Frontal cortex (tissue), 4 donors: ENCODE measurements around the gene VPS52. TPM values are rescaled to one million over a fixed set of nuclear protein-coding genes. Genes with fewer than 3 reads are reported as not detected.

Experiments
- DNase-seq, 2 donors: peaks; one replicate each; pipeline ENCODE4 v3.0.0; 2012; ENCODE audit warnings: low spot score in 2 of 2
- FAIRE-seq: peaks from 2 replicates; lab custom pipeline; 2012; peaks lifted over from hg19 to GRCh38; lab: Jason Lieb, UNC
- total RNA-seq: library from RNA; depleted of rRNA; stranded (reverse); fragments of >200 nt; gene quantifications from one replicate; pipeline ENCODE4 v1.2.3, GENCODE V29; 2014
- donor health status: control.
- donor health status: control.
- donor health status: control.

VPS52 gene
- total RNA-seq, 1 donor from 2014 or later: 24.9 TPM

DNA sequence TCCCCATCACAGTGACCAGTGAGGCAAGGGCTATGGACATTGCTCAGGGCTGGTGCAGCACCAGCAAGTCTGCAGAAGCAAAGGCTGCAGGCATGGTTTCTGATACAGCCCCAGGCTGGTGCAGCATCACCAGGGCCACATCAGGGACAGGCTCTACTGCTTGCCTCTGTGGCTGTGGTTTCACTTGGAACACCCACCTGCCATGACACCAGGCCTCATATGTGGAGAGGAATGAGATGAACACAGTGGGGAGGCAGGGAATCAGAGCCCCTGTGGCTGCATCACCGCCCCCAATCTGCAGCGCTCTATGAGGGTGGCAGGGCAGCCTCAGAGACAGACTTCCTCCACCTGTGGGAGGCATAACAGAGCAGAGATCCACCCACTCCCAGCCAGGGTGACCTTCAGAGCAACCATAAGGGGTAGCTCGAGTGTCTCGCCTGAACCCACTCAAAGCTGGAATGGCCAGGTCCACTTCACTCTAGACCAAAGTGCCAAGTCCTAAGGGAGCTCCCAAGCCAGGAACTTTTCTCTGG, 55.5 kb downstream of the VPS52 start:
- DNase-seq (no peak), FAIRE-seq (no peak)

DNA sequence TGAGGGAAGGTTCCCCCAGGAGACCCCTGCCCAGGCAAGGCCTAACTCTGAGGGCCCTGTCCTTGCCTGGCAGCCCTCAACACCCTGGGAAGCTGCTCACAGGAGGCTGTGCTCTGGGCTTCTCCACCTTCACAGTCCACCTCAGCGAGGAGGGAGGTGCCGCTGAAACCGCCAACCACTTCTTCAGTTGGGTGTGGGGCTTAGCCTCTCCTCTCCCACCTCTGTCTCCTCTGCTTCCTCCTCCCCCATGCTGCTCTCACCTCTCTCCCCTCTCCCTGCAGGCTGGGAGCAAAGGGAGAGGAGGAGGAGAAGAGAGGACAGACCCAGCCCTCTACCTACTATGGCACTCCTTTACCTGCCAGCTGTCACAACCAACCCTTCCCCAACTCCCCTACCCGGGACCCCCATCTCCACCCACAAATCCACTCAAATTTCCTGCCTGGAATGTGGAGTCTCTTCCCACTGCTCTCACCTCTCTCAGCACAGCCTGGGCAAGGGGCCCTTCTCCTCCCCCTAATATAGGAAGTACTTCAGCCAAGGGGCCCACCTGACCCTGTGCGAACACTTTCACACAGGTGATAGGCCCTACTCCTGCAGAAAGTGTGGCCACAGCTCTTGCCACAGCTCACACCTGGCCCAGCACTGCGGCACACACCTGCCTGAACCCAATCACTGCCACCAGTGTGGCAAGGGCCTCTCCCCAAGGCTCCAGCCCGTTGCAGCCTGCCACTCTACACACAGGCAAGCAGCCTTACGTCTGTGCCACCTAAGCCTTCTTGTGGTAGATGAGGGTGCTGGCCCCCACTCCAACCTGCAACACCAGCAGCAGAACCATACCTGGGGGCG, 56.2 kb downstream of the VPS52 start:
- FAIRE-seq: no peak
- no peak for DNase-seq

DNA sequence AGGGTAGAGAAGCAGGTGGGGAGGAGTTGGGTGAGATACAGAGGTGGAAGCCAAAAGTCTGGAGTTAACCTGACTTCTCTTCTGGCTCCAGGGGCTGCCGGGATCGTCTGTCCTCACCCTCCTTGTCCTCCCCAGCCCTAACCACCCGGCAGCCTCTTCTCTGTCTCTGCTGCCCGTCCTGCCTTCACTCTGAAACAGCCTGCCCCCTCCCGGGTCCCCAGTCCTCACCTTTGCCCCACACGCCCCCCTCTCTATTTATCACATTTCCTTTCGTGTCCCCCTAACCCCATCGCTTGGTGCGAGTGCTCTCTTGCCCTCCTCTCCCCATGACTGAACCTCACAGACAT, 57.7 kb downstream of the VPS52 start:
- no peak for DNase-seq
- FAIRE-seq: no peak

DNA sequence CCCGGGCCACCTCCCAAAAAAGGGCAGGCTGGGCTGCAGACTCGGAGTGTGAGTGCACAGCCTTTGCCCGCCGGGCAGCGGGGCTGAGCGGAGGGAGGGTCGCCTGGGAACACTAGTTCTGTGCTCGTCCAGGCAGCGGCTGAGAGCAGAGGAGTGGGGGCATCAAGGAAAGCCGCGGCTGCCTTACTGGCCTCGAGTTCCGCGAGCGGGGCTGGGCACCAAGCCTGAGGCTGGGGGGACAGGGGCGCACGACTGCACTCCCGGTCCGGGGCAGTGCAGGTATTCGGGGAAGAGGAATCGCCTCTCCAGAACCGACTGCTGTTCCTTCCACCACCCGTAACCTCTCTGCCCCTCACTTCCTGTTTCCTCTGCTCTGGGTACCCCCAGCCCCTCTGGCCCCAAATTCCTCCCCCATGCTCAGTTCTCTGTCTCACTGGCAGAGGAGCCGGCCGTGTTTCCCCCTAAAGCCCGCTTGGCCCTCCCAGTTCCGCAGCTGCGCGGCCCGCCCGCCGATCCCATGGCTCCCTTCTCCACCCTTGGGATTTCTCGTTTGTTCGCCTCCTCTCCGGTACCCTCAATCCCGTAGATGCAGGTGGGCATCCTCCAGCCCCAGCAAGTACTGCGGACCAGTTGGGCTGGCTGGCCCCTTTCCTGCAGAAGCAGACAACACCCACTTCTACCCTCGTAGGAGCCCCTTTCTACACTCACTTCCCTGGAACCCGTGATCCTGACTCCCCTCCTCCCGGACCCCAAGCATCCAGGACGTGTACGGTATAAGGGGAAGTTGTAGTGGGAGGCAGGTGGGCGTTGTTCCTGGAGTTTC, 58.3 kb downstream of the VPS52 start:
- FAIRE-seq: no peak

DNA sequence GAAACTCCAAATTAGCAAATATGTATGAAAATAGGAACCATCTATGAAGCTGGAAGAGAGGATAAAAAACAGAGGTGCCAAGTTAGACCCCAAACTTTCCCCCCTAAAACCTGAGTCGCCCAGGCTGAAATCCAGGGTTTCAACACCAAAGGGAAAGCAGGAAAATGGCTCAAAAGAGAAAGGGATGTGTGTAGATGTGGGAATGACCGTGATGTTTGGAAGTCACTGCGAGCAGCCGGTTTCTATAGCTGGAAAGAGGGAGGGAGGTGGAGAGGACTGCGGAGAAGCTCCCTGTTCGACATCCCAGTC, 58.9 kb downstream of the VPS52 start:
- no peak for FAIRE-seq
- DNase-seq: peak in 1 of 2 donors; percentile 22

More for the DNA sequence above, 58.3 kb downstream of the VPS52 start:
- peak; percentile 34 to 64 for DNase-seq

DNA sequence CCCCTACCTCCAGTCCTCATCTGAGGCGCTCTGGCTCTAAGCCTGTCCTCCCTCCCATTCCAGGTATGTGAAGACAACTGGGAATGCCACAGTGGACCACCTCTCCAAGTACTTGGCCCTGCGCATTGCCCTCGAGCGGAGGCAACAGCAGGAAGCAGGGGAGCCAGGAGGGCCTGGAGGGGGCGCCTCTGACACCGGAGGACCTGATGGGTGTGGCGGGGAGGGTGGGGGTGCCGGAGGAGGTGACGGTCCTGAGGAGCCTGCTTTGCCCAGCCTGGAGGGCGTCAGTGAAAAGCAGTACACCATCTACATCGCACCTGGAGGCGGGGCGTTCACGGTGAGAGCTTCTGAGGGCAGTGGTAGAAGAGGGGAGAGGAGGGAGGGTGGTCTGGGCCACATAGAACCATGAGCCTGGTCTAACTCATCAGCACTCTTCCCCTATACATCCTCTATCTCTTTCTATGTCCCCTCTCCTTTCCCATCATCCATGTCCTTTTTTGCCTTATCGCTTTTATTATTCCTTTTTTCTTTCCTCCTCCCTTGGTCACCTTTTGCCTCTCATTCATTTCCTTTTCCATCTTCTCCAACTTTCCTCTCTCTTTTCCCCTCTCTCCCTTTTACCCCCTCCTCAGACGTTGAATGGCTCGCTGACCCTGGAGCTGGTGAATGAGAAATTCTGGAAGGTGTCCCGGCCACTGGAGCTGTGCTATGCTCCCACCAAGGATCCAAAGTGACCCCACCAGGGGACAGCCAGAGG, 59.8 kb downstream of the VPS52 start:
- FAIRE-seq (no peak), DNase-seq (no peak)

DNA sequence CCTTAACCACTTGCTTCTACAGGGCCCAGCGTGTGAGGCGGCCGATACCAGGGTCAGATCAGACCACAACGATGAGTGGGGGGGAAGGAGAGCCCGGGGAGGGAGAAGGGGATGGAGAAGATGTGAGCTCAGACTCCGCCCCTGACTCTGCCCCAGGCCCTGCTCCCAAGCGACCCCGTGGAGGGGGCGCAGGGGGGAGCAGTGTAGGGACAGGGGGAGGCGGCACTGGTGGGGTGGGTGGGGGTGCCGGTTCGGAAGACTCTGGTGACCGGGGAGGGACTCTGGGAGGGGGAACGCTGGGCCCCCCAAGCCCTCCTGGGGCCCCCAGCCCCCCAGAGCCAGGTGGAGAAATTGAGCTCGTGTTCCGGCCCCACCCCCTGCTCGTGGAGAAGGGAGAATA, 60.5 kb downstream of the VPS52 start:
- FAIRE-seq: no peak
- no peak for DNase-seq

DNA sequence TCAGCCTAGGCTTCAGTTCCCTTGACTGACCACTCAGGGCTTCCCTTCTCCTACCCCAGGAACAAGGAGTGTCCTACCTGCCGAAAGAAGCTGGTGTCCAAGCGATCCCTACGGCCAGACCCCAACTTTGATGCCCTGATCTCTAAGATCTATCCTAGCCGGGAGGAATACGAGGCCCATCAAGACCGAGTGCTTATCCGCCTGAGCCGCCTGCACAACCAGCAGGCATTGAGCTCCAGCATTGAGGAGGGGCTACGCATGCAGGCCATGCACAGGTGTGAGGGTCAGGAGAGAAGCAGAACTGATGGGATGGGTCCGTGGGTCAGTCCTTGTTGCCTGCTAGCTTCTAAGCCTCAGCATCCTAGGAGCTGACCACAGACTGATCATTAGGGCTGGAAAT, 61.8 kb downstream of the VPS52 start:
- no peak for DNase-seq
- no peak for FAIRE-seq

DNA sequence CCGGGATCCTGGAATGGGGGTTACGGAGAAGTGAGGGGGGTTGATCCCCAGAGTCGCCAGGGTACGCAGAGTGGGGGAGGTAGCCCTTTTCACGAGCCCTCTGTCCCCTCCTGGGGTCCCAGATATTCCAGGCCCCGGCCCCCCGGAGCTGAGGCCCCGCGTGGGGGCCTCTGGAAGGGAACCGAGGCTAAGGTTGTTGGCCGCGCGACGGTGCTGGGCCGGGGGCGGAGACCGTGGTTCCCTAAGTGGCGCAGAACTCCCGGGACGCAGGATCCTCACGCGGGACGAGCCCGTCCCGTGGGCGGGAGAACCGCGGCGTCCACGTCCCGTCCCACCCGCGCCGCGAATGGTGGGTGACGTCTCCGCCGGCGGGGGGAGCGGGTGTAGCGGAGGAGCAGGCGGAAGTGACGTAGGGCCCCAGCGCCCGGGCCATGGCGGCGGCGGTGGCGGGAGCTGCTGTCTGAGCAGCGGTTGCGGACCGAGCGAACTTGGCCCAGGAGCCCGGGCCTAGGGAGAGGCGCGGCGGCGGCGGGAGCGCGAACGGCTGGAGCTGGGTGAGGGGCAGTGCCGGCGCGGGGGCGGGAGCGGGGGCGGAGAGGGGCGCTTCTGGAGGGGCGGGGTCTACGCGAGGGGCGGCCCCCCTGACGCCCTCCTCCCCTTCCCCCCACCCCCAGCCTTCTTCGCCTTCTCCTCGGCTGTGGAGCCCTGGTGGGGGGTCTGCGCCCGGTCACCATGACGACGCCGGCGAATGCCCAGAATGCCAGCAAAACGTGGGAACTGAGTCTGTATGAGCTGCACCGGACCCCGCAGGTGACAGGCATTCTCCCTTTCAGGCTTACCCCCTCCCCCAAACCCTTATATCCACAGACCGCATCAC, 63.3 kb downstream of the VPS52 start, which contains the start of gene RING1:
Gene RING1, plus strand, starts transcription at position 410 of the 877 bp plus-strand sequence. Its CDS starts 323 bp downstream, at position 733.
- DNase-seq (peak; percentile 98), FAIRE-seq (no peak)

DNA sequence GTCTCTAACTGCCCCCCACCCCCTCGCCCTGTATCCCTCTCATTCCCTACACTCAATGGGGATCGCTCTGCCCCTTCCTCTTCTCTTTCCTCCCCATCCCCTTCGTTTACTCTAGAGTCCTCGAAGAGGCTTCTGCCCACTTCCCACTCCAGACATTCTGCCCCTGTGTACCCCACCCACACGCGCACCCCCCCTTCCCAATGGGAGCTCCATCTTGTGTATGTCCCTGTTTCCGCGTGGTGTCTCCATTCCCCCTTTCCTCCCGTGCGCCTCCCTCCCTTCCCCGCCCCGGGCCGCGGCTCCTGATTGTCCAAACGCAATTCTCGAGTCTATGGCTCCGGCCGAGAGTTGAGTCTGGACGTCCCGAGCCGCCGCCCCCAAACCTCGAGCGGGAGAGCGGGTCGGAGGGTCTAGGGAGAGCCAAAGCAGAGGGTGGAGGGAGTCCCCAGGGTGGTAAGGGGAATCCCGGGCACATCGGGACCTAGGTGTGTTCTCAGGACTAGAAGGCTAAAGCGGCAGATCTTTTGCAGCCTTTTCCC, 64.1 kb downstream of the VPS52 start:
- DNase-seq (peak; percentile 54 to 60), FAIRE-seq (no peak)

DNA sequence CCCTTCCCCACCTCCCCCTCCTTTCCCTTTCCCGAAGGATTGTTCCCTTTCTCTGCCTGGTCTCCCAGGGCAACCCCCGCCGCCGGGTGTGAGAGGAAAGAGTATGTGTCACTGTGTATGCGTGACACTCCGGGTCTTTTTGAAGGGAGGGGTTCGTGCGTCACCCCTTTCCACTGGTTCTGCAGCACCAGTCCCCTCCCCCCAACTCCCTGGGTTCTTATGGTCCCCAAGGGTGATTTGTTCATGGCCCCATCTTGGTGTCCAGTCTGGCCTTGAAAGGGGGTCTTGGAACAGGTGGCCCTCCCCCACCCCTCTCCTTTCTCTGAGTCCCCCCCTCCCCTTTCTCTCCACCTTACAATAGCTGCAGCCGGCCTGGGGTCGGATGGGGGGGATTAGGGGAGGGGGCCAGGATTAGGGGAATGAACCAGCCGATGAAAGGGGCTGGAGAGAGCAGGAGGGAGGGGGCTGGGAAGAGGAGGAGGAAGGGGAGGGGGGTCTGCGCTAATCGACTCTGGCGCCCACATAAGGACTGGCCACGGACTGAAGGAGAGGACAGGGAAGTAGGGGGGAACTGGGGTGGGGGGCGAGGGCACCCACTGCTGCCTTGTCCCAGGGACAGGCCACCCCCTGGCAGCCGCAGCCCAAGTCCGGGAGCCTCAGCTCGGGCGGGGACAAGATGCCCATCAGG, 64.7 kb downstream of the VPS52 start:
- FAIRE-seq: no peak
- peak in 1 of 2 donors; percentile 57 for DNase-seq

DNA sequence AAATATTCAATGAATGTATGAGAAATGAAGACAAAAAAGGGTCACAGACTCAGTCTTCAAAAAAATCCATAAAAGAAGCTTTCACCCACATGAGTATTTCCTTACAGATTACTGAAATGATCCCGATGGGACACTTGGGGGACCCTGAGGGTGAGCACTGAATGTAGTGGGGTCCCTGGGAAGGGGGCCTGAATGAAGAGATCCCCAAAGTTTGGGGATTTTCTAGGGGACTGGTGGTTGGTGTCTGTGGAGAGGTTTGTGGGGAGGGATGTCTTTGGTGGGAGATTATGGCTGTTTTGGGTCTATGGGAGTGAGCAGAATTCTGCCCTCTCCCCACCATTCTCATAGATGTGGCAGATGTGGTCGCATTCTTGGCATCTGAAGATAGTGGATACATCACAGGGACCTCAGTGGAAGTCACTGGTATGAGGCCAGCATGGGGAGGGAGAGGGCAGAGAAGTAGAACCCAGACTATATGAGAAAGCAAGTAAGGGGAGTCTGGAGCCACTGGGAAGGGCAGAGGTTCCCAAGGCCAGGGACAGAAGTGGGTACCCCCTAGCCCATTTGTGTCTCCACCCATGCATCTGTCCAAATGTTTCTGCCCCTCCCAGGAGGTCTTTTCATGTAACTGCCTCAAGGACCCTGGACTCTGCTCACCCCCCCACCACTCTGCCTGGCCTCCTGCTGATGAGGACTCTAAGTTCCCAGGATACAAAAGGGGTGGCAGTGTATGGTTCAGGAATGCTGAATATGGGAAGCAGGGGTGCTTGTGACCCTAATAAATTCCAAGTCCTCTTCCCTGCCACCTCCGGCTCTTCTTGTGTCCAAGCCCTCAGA, 65.4 kb downstream of the VPS52 start:
- DNase-seq (no peak), FAIRE-seq (no peak)

DNA sequence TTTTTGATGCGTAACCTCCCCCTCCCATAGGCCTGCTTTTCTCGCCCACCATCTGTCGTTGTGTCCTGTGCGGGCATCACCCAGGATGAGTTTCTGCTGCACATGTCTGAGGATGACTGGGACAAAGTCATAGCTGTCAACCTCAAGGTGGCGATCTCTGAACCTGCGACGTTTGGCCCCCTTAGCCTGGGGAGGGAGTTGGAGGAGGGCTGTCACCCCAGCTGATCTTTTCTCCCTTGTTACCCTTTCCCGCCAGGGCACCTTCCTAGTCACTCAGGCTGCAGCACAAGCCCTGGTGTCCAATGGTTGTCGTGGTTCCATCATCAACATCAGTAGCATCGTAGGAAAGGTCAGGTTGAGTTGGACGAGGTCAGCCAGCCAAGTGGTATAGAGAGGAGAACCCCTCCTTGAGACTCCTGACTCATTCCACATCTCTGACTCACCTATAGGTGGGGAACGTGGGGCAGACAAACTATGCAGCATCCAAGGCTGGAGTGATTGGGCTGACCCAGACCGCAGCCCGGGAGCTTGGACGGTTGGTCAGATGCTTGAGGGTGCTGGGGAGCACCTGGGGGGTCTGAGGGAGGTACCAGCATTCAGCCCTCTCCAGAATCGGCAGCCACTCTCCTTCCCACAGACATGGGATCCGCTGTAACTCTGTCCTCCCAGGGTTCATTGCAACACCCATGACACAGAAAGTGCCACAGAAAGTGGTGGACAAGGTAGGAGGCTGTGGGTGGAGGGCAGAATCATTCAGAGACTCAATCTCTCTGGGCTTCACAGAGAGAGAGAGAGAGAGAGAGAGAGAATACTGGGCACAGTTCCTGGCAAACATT, 66.3 kb downstream of the VPS52 start:
- DNase-seq (no peak), FAIRE-seq (no peak)

DNA sequence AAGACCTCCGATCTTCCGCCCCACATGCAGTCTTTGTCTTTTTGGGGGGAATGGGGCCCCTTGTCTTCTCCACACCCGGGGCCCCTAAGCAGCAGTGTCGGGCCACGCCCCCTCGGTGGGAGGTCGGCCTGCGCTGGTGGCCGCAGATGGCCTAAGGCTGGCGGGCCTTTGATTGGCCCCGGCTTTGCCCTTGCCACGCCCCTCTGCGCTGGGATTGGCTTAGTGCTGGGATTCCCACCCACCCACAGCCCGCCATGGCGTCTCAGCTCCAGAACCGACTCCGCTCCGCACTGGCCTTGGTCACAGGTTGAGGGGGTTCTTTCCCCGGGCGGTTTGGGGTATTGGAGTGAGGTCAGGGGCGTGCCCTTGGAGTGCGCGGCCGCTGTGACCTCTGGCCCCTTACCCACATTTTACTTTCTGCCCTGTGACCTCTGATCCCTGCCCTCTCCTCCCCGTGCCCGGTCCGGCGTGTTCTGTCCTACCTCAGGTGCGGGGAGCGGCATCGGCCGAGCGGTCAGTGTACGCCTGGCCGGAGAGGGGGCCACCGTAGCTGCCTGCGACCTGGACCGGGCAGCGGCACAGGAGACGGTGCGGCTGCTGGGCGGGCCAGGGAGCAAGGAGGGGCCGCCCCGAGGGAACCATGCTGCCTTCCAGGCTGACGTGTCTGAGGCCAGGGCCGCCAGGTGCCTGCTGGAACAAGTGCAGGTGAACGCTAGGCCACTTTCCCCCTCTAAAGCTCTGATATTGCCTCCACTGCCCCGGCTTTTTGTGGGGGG, 67.1 kb downstream of the VPS52 start, which contains the start of gene HSD17B8:
Gene HSD17B8, plus strand, starts transcription at position 241 of the 776 bp plus-strand sequence. Its CDS starts 14 bp downstream, at position 255.
- FAIRE-seq: no peak

DNA sequence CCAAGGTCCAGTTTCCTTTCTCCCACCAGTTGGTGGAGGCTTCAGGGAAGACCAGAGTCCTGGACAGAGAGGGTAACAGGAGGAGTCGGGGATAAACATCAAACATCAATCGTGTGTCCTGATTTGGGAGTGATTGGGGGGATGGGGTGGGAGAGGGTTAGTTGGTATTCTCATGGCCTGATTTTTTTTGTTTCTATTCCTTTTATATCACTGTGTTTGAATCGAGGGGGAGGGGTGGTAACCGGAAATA, 67.6 kb downstream of the VPS52 start:
- FAIRE-seq (no peak), DNase-seq (no peak)

More for the DNA sequence above, 67.1 kb downstream of the VPS52 start, which contains the start of gene HSD17B8:
- peak; percentile 93 to 96 for DNase-seq
